SW480 (cell line): Measurements from ENCODE around the gene CFAP299.

Source experiments
- DNase-seq: peaks from one replicate; pipeline ENCODE4 v3.0.0-alpha.2; 2016; ENCODE audit warnings: low spot score

CFAP299 gene

DNA sequence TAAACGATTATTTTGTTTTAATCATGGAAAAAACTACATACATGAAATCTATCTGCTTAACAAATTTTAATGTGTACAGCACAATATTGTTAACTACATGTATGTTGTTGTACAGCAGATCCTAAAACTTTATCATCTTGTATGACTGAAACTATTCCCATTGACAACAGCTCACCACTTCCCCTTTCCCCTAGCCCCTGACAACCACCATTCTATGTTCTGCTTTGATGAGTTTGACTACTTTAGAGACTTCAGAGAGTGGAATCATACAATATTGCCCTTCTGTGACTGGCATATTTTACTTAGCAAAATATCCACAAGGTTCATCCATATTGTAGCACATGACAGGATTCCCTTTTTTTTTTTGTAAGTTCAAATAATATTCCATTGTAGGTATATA lies 185.9 kb downstream of the CFAP299 start:
- no peak for DNase-seq

DNA sequence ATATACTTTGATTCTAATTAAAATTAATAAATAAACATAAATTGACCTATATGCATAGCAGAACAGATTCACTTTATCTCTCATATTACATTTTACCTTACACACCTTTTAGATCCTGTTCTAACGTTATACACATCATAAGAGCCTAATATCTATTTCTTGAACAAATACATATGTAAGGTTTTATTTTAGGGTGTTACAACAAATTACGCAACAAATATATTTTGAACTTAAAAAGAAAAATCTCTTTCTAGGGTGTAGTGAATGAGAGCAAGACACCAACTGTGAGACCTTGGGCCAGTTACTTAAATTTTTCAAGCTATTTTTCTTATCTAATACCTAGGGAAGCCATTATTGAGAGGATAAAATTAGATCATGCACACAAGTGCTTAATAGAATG lies 191.2 kb downstream of the CFAP299 start:
- no peak for DNase-seq

DNA sequence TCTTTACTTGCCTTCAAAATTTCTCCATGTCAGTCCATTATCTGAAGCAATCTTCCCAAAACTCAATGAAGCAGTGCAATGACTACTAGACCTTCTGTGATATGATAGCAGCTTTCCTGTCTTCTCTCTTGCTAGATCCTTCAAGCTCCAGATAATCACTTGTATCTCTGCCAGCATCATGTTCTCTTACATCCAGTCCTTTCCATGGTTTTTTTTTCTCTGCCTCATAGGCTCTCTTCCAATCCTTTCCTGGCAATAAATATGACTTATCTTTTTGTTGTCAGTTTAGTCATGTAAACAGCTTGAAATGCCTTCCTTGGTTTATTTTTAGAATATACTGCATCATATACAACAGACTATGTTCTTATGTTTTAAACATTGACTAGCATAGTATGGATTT lies 193.5 kb downstream of the CFAP299 start:
- DNase-seq = no peak

DNA sequence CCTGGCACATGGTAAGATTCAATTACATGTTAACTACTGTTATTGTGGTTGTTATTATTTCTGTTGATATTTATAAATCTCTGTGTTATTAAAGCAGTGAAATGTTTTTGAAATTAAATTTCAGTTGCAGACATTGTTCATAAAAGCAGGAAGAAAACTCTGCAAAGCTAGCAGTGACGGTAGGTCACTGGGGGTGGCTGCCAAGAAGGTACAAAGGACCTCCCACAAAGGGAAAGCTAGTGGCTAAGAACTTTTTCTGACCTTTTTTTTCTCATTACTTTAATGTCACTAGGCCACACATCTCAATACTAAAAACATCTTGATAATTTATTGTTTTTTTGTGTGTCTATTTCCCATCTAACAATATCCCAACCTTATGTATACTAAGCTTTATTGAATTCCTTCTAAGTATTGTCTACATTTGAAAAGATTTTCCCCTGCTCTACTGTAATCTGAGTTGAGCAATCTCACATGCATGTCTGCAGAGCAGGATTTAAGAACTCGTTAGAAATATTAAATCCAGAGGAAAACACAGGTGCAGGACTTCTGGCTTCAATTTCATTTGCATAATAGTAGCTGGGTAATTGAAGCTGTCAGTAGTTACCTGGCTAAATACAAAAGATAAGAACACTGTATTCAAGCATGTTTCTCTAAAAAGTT lies 197.3 kb downstream of the CFAP299 start:
- no peak for DNase-seq

DNA sequence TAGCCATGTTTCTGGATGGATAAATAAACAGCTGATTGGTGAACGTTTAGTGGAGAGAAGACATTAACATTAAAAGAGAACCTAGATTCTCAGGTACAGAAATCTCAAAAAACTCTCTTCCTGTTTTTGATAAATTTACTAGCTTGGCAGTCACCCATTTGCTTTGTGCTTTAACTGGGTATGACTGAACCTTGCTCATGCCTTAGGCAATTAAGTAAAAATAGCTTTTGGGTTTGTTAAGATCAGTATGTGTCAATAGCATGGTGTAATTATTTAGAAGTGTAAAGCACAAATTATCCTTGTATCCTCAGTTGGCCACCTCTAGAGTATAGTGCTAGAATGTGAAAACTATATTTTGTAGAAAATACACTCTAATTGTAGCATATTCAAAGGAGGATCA lies 200.0 kb downstream of the CFAP299 start:
- no peak for DNase-seq

DNA sequence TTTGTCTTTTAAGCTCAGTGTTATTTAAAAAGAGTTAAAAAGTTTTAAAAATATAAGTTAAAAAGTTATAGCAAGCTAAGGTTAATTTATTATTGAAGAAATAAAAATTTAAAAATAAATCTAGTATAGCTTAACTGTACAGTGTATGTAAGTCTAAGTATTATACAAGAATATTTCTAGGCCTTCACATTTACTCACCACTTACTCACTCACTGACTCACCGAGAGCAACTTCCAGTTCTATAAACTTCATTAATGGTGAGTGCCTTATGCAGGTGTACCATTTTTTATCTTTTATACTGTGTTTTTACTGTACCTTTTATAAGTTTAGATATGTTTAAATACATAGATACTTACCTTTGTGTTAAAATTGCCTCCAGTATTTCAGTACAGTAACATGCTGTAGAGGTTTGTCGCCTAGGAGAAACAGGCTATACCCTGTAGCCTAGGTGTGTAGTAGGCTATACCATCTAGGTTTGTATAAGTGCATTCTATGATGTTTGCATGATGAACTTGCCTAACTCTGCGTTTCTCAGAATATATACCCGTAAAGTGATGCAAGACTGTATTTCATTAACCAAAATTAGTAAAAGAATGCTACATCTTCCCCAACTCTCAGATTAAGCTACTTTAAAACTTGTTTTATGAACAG lies 202.9 kb downstream of the CFAP299 start:
- no peak for DNase-seq

DNA sequence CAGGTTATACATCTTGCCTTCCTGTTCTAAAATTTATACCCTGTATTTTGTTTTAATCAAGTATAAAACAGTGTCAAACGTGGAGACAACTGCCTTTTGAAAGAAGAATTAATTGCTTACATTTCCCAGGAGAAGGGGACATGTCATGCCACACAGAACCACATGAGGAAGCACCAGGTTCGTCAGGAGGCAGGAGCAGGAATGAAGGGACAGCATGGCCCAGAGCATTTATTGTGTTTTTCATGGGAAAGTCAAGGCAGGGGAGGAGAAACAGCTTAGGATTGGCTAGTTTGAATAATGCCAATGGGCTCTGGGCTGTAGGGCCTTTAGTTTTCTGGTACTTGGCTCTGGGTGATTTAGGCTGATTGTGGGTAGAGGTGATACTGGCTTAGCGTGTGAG lies 203.7 kb downstream of the CFAP299 start:
- no peak for DNase-seq

DNA sequence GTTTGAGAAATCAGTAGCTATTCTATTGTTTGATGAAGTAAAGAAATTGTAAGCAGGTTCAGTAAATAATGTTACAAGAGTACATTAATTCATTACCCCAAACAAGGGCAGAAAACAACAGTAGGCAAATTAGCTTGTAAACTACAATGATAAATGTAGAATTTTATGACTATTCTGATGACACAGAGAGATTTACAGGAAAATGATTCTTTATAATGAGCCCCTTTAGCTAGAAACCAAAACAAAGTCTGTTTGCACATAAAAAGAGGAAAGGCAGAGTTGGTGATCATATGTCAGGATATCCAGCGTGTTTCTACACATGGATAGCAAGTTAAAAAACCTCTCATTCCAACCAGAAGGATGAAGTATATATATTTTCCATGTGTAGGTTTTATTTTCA lies 204.8 kb downstream of the CFAP299 start:
- DNase-seq = no peak

DNA sequence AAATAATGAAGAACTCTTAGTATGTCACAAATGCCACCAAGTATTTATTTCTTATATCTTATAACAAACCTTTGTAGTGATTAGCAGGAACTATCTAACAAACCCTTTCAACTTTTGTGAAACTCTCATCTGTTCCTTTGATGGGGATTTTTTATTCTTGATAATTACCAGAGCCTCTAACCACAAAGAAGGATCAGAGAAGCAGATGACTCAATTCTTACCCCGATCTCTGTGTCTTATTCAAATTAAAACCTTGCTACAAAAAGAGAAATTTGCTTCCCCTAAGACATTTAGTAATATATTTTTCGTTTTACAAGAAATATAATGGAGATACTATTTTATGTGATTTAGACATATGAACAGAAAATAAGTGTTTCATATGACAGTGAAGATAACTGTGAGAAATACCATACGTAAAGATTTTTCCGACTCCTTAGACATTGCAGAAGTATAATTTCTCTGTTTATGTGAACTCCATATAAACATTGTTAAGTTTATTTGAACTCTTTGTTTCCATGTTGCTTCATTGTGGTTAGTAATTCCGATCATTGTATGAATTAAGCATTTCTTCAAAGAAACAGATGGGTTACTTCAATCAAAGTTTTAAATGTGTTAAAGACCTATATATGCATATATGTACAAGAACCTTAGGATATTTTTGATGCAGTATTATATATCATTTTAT lies 205.4 kb downstream of the CFAP299 start:
- no peak for DNase-seq

DNA sequence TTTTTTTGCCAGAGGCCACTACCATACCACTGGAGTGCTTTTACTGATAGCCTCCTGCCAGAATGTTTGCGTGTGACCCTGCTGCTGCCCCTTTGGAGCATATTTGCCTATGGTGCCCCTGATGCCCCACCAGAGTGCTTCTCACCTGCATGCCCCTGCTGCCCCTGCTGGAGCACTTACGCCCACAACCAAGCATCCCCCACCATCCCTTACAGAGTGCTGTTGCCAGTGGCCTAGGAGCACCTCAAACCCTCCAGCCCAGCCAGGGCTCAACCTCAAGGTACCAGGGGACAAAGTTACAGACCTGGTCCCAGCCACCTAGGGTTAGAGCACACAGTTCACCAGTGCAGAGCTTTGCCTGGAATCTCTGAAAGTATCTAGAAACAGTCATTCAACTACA lies 207.2 kb downstream of the CFAP299 start:
- no peak for DNase-seq

DNA sequence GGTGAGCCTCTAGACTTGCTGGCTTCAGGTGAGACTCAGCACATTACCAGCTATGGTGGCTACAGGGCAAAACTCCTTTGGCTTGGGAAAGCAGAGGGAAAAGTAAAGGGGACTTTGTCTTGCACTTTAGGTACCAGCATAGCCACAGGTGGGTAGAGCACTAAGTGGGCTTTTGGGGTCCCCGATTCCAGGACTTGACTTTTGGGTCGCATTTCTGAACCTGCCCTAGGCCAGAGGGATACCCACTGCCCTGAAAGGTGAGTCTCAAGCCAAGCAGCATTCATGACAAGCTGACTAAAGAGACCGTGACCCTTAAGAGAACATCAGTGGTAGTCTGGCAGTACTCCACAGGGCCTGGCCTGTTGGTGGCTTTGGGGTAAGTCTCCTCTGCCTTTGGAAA lies 224.8 kb downstream of the CFAP299 start:
- no peak for DNase-seq

DNA sequence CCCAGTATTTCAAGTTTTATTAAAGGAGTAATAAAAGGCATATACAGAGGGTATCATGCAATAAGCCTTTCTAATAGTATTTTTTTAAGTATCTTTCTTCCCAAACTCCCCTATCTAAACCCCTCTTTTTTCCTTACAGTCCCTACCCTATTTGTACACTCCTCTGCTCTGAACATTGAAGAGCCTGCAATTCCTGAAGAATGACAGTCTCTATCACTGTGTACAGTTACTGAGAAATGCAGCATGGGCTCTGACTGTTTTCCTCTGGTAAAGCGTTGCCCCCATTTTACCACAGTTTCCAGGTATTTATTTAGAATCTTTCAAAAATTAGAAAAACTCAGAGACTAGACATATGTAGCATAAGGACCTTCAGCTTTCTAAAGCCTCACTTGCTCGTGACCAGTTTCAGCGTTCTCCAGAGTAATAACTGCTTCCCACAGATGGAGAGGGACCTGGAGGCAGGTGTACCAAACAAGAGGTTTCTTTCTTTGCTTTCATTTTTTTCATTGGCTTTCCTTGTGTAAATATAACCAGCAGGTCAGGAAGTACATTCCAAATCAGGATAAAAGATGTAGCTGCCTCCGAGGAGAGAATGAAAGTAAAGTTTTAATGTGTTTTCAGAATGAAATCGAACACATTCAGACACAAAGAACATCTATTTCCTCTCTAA lies 230.8 kb downstream of the CFAP299 start:
- peak; percentile 10 for DNase-seq

DNA sequence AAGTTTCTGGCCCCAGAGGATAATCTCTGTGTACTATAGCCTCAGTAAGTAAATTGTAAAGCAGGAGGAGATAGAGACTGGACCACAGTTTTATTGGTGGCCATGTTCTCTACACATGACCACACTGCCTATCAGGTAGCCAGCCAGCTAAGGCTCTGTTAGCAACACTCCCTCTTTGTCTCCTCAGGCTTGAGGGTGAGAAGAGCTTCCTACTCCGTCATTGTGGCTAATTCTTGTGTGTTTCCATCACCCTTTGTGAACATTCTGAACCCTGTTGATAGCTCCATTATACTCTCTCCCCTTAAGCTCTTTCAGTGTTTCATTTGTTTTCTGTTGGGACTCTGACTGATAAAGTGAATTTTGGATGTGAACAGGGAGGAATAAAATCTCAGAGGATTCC lies 233.4 kb downstream of the CFAP299 start:
- no peak for DNase-seq

DNA sequence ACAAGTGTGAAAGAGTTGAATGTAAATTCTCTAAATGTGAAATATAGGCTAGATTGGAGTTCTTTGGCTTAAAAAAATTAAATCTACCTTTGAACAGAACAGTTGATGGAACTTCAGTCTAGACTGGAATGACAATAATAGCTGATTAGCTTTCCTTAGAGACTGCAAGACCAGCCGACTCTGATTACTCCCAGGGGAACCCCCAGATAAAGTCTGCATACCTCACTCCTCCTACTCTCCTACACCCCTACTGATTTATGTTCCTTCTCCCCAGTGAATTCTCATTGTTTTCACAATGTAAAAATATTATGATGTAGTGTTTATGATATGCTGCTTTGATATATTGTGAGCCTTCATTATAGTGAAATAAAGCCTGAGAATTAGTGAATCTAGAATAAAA lies 241.3 kb downstream of the CFAP299 start:
- DNase-seq = no peak

DNA sequence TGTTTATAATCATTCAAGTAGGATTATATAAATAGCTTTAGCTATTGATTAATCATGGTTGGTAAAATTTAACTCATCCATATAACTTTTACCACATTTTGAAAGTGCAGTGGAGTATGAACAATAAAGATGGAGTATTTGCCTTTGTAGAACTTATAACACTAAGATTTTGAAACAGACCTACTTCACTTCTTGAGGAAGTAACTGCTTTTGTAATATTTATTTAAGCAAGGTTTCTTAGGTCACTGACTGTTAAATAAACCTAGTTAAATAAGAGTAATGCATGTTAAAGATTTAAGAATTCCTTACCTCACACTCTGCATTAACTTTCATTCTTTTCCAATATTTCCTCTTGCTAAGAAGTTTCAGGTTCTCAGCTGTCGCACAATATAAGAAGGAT lies 242.5 kb downstream of the CFAP299 start:
- DNase-seq = no peak

DNA sequence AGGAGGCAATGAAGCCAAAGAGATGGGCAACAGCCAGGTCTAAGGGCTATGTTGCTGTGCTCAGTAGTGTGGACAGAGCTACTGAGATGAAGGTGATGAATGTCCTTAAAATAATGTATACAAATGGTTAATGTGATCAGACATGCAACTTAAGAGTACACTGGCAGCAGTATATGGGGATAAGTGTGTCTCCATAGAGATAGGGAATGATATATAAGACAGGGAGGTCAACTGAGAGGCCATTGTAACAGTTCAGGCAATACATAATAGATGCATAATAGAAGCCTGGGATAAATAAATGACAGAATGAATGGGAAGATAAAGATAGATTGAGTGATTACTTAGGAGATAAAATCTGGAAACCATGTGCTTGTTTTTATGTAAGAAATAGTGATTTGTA lies 250.0 kb downstream of the CFAP299 start:
- no peak for DNase-seq

DNA sequence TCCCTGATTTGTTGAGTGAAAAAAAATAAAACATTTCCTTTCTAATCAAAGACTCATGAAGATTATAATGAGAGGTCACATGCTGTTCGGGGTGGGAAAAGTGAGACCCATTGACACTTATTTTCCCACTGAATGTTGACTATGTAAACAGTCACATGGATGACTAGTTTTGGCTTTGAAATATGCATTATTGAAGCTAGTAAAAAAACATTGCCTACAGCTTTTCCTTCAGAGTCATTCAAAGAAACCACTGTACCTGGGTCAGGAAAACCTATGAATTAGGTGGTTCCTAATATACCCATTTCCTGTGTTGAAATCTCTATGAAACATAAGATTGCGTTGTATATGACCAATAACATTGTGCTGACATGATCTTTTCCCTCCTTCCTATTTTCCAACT lies 251.2 kb downstream of the CFAP299 start:
- no peak for DNase-seq

DNA sequence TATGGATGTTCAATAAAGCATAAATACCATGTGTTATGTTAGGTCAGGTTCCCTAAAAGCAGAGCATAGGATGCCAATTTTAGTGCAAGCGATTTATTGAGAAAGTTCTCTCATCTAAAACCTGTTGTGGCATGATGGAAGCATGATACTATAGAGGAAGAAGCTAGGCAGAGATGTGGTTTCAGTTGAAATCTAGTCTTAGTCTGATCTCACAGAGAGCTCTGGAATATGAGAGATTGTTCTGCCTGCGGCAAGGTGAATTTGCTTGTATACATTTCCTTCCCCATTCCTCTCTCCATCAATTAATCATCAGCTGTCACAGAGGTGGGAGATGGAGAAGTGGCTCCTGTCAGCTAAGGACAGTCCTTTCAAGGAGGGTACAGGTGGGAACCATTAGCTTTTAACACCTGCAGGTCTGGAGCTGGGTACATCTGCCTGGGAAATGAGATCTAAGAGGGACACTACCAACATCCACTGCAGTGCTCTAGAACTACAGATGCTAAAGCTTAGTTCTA lies 252.4 kb downstream of the CFAP299 start:
- DNase-seq = no peak

DNA sequence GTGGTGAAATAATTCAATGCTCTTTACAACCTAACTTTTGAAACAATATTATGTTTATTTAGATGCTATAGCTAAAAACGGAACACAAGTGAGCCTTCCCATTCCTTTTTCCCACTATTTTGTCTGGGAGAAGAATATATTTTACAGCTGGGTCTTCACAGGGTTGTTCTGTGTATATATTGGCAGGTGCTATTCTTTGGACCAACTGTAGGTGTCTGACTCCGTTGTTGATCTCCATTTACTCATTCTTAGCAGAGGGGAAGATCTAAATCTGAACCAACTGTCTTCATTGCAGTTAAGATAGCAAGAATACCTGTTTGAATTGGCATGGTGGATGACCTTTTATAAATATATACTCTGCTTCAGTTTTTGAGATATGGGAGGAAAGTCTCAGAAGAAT lies 257.4 kb downstream of the CFAP299 start:
- DNase-seq = peak; percentile 5

DNA sequence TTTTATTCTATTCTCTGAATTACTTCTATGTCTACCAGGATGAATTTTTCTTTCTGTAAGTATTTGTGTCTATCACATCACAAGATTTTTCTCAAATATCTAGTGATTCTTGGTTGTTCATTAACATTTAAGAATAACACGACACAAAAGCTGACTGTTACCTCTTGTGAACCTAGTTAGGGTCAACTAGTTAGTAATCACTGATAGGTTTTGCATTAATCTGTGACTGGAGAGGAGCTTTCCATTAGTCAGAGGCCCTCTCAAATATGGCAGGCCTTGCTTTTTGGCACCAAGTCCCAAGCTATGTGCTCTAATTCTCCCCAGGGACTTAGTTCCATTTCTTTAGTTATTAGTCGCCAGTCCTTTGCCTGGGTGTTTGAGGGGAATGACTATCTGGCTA lies 259.2 kb downstream of the CFAP299 start:
- DNase-seq = no peak

DNA sequence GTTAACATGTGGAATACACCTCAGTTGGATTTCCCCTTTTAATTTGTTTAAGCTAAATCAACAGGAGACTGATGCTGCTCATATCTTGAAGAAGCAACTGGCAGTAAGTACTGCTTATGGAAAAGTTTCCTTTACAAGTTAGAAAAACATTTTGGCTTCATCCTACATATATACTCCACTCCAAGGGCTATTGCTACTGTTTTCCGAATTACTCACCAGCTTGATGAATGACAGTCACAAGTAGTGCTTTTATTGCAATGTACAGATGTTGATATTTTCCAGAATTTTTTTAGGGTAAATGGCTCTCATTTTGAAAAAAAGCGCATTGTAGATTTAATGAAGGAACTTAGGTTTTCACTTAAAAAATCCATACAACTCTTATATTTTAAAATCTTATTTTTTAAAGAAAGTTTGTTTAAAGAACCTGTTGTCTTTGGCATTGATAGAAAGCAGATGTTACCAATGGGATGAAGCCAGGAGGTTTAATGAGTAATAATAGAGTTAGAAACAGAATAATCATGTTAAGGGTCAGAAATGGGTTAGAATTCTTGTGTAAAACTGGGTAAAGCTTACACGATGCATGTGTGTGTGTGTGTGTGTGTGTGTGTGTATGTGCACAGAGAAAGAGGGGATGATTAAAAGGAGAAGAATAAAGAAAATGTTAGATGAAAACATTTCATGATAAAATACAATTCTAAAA lies 272.9 kb downstream of the CFAP299 start:
- DNase-seq = no peak

DNA sequence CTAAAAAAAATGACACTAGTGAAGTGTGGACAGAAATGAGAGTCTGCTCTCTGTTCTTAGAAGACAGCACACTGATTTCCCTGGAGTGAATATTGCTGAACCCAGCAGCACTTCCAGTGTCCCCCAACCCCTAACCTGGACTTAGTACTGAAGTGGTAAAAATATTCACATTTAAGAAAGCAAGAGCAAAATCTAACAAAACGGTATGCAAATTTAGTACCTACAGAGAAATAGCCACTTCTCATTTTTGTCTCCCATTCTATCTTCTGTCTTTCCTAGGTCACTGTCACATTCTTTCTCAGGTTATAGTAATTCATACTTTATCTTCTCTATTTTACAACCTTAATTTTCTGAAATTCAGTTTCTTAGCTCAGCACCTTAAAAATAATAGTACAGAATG lies 274.7 kb downstream of the CFAP299 start:
- no peak for DNase-seq
